GF-D8 (cell line): ENCODE measurements around the gene TFAP2A.

Experiments used
- DNase-seq: peaks from one replicate; lab custom pipeline; 2025; lab: John Stamatoyannopoulos, UW

The TFAP2A gene

DNA sequence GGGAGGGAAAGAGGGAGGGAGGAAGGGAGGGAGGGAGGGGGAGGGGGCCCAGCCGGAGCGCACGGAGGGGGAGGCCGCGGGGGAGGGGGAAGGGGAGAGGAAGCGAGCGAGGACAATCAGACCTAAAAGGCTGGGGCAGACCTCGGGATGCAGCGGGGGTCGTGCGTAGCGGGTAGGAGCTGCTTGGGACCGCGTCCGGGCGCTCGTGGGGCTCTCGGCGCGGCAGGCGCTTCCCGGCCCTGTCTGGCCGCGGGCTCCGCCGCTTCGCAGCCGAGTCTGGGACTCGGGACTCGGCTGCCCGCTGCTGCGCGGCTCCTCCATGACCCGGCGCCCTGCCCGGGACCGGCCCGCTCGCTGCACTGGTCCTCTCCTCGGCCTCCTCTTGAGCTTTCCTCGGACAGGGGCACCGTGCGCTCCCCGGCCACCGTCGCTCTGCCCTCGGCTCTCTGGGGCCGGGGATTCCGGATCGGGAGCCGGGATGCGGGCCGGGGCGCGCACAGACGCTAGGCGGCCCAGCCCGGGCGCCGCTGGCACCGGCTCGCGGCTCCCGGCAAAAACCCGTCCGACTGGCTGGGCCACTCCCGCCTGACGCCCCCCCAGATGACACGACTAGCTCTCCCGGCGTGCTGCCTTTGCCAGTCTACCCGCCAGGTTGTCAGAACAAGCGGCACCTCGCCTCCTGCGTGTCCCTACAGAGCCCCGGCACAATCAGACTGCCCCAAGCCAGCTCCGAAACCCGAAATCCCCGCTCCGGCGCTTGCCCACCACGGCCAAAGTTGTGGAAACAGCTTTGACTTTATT, 2.2 kb downstream of the TFAP2A start:
- no peak for DNase-seq

DNA sequence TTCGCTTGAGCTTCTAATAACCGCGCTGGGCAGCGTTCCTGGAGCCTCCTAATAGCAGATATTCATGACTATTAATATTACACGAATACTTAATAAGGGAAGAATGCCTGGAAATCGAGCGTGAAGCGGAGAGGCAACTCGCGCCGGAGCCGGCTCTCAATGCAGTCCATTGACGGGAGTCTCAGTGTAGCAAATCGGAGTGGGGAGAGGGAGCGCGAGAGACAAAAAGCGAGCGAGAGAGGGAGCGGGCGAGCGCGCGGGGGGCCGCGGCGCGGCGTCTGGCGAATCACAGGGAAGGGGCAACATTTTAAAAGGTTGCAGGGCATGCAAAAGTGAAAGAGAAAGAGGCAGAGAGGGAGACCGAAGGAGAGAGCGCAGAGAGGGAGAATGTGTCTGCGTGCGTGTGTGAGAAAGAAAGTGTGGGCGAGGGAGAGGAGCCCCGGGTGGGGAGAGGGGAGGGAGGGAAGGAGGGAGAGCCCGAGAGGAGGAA, 2.9 kb downstream of the TFAP2A start:
- no peak for DNase-seq

DNA sequence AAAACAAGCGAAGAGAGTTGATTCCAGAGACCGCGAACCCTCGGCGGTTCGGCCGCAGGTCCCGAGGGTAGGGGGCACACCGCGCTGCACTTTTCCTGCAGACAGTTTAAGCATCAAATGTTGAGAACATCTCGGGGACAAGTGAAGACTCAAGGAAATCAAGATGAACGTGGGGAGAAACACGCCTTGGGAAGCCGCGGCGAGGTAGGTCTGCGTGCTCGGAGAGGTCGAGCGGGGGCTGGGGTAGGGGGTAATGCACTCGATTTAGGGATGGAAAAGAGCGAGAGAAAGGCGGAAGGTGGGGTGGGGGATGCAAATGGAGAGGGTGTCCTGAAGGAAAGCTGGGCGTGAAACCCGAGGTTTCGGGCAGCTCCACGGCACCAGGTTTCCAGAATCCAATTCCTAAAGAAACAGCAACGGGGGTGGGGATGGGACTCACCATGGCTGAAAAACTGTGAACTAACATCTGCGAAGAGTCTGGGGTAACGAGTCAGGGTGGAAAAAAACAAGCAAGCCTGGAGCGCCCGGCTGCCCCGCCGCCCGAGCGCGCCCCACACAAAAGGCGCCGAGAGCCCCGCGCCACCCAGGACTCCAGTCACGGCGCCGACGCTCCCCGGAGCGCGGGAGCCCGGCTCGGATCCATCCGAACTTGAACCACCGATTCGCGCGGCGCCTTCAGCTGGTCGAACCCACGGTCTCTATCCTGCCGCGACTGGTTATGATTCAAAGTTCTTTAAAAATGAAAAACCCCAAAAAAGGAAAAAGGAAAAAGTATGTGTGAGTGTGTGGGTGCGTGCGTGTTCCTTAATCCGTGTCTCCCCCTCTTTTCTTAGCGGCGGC, 3.5 kb downstream of the TFAP2A start:
- no peak for DNase-seq

DNA sequence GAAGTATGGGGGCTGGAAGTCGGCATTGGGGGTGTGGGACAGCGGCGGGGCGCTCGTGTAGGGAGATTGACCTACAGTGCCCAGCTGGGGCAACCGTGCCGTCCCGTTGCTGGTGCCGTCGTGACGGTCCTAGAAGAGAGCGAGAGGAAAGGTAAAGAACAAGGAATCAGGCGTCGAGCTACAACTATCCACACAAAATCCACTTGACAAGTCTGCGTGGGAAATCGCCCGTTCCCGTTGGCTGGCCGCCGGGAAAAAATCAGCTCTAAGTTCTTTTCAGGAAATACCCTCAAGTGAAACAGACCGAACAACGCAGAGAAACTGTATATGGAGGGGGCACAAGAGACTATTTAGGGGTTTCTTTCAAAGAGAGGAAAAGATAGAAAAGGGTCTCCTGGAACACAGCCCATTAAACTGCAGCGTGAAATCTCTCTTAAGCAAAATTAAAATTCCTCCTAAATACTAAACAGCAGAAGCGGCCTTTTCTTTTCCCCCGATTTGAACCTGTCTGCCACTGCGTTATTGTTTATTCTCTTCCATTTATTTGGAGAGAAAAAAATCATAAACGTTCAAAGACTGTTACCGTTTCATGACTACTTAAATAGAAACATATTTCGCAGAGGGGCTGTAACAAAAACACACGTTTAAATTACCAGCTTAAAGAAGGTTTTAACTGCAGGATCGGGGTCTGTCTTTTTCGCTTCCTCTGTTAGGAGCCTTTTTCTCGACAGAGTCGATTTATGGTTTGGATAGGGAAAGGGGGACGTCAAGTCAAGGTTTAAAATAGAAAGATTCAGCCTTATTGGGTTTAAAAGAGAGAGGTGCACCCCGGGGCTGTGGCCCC, 4.4 kb downstream of the TFAP2A start:
- no peak for DNase-seq

DNA sequence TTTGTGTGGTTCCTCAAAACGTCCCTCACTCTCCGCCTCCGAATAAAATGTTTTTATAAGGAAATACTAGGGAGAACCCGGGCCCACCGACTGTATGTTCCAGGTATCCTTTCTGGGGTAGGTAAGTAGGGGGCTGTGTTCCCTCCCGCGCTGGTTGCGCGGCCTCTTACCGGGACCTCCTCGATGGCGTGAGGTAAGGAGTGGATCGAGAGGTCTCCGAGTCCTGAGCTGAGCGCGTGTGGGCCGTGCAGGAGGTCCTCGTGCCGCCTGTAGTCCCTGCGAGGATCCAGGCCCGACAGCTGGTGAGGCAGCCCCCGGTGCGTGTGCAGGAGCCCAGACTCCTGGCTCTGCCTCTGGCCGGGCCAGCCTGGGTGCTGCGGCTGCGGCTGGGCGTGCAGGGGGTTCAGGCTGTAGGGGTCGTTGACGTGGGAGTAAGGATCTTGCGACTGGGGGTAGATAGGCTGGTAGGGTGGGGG, 5.1 kb downstream of the TFAP2A start:
- no peak for DNase-seq

DNA sequence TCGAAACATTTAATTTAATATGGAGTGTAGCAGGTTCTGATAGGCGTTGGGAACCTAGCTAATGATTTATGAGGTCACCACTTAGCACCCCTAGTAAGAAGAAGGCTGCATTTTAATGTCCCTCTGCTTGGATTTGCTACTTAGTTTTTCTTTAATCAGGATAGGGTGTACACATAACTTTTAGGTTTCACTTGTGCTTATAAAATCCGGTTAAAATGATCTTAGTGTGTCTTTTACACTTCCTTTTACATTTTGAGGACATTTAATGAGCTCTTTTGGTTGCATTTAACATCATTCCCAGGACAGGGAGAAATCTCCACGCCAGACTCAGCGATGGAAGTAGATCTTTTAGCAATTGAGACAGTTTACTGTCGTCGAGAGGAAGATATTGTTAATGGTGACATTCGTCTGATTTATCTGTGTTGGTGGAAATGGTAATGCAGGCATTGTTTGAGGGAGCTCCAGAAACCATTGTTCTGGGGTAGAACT, 5.6 kb downstream of the TFAP2A start:
- DNase-seq = no peak

DNA sequence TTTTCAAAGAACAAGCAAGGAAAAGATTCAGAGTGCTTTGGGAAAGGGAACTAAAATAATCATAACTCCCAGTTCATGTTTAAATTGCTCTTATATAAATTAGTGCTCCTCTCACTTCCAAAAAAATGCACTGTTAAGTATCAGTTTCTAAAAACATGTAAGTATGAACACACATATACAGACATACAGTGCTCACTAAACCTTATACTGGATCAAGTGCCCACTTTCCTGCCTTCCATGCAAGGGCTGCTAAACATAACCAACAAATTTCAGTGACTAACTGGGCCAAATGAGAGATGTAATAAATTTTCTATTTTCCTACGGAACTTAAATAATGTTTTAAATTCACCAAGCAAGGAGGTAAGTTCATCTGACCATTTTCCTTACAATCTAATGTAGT, 6.4 kb downstream of the TFAP2A start:
- no peak for DNase-seq

DNA sequence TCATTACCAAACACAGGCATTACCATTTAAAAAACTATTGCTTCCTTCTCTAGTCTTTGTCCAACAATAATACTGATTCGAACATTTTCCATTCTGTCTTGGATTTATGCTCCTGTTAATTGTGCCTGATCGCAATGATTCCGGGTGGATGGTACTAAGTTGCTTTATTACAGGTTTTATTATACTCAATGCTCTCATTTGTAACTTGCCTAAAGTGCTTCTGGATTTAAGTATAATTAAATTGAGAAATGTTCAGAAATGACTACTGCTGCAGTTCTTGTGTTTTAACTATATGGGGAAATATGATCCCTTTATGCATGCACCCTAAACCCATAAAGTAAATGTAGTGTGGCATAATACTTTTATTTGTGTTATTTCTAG, 7.2 kb downstream of the TFAP2A start:
- DNase-seq = no peak

DNA sequence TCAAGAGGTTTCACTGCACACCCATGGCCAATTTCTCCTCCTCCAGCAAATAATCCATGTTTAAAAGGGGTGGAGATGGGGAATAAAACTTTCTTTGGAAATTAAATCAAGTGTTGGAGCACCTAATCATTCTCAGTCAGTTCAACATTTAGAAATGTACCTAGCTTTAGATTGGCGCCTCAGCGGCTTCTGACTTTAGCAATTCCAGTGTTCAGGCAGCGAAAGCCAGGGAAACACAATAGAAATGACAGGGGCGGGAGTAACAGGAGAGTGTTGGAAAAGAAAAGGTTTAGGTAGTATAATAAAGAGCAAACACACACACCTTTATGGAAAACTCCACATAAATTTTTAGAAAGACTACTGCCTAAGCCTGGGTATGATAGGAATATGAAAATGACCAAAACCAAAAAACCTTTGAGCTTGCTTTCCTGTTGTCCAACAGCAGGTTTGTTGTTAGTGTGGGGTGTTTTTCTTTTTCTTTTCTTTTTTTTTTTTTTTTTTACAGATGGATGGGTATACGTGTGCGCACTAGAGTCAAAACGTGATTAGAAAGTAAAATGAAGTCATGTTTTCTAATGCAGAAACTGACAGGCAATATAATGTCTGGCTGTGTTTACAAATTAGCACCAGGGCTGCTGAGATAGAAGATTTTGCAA, 7.7 kb downstream of the TFAP2A start:
- DNase-seq = no peak

DNA sequence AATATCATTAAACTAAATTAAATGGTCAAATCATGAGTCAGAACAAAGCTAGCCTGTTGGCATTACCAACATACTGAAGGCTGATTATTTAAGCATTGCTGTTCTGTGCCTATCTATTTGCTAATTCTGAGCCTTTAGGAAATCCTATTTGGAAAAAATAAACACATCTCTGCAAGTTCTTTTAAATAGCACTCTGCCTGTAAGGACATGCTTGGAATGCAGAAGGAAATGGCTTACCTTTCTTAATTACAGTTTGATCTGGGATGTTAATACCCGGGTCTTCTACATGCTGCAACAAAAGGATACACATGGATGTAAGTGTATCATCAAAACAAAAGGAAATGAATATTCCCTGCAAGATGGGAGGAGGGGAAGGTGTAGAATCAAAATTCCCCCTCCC, 8.3 kb downstream of the TFAP2A start:
- no peak for DNase-seq

DNA sequence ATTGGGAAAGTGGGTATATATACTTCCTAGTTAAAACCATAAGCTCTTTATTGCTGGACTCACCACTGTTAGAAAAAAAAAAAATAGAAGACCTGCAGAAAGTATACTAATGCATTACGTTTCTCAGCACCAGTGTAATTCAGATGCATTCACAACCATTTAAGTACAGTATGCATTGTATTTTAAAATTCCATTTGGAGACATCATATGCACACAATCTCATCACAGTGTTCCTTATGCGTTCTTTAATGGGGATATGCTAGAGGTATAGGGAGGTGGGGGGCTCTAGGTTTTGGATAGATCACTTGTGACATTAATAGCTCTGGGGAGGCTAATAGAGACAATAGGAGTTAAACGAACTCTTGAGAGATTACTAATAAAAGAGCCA, 9.4 kb downstream of the TFAP2A start:
- DNase-seq = no peak

DNA sequence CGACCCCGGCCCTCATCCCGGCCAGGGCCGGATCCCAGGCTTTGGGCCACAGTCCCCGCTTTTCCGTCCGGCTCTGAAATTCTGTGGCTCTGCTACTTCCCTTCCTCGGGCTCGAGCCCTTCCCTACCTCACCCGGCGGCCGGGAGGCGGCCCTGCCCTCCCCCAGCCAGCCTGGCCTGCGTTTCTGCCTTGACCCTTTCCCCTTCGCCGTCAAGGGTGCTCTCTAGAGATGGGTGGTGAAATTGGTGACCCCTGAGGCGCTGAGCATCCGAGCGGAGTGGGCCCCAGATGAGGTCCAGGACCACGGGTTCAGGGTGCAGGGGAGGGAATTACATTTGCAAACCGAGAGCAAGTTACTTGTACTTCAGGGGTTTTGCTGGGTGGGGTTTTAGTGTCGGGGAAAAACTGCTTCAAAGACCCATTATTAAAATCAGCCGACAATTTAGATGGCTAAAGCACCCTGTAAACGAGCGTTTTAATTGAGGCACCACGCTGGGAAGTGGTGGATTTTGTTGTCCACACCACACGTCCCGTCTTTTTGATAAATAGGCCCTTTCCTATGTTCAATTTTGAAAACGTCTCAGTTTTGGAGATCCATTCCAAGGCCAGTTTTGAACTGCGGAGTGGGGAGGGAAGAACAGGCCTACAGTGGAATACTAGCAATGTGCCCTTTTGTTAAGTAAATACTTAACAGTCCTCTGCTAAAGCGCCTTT, 9.9 kb downstream of the TFAP2A start:
- DNase-seq = no peak

DNA sequence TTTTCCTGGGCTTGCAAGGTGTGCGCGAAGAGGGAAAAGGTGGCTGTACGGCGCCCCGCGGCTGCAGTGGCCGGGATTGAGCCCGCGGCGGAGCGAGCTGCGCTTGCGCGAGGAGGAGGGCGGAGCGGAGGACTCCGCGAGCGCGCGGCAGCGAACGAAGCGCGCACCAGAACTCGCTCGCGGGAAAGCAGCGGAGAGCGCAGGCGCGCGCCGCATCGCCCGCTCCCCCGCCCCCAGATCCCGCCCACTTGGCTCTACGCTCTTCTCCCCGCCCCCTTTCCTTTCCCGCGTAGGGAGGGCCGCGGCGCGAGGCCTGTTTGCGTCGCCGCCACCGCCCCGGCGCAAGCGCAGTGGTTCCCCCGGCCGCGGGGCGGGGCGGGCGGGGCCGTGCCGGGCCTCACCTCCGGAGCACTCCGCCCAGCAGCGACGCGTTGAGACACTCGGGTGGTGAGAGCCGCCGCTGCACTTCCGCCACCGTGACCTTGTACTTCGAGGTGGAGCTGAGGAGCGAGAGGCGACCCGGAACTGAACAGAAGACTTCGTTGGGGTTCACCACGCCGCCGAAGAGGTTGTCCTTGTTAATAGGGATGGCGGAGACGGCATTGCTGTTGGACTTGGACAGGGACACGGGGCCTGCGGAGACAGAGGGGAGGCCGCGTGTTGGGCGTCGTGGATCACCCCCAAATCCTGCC, 10.6 kb downstream of the TFAP2A start:
- DNase-seq = peak; percentile 75

DNA sequence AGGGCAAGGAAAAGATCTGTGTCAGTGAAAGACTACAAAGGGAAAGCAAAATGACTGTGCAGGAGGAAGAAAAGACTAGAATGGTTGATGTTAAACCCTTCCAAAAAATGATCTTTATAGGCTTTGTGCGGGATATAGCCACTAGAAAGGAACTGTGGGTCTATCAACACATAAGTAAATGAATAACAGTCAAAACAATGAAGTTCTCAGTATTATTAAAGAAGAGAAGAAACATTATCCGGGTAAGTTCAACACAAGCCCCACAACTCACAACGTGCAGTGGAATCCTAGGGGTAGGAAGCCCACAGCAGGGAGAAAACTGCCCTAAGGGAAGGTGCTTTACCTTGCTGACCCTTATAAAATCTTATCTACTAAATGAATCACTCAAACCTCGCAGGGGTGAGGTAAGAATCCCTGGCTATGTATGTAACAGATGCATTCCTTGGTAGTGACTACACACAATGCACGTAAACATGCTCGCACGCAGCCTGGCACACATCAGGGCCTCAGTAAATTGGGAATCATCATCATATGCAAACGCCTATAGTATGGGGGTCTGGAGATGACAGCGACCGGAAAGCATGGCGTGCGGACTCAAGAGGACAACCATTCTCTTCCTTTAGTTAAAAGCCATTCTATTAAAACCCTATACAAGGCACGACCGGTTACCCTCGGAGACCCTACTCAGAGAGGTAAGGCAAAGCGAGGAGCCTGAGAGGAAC, 11.3 kb downstream of the TFAP2A start:
- DNase-seq = no peak

DNA sequence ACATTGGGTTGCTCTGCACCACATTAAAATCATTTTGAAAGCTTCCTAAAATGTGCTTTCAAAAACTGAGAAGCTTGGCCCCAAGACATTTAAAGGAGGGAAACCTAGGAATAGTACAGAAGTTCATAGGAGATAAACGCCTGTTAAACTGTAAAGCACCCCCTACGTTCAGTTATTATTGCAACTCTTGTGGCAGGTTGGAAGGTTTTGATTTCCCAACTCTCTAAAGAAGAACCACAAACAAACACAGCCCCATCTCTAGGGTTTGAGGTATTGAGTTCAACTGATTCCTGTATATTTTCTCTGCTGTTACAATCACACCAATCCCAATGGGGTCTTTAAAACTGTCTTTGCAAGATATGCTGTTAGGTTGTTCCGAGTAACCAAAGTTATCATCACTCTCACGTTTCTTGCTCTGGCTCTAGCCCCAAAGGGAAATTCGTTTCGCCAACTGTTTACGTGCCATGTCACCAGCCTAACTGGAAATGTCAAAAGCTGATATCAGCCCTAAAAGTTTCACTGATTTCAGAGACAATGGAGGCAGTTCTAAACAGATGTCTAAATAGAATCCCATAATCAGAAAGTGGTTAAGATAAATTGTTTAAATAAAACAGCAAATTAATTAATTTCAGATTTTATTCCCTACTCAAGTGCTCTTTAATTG, 12.1 kb downstream of the TFAP2A start:
- DNase-seq = peak; percentile 1

DNA sequence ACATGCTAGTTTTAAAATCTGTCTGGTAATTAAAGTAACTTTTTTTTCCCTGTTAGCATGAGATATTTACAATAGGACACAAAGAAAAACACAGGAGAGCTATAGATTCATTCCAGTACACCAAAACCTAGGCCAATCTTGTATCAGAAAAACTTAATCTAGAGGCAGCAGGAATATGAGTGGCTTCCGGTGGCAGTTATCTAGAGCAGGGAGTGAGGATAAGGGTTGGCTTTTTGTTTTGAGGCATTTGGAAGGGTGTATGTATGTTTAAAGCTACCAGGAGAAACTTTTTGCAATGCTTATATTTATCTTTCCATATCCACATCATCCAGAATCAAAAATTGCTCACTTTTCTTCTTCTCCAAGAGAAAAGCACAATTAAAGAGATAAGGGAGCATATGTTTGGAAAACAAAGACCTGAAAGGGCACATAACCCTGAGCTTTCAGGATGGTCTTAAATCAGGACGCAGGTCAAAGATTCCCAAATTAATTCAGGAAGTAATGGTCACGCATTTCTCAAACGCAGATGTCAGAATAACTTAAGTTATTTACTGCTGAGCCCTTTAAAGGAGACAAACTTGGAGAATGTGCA, 13.1 kb downstream of the TFAP2A start:
- DNase-seq = no peak

DNA sequence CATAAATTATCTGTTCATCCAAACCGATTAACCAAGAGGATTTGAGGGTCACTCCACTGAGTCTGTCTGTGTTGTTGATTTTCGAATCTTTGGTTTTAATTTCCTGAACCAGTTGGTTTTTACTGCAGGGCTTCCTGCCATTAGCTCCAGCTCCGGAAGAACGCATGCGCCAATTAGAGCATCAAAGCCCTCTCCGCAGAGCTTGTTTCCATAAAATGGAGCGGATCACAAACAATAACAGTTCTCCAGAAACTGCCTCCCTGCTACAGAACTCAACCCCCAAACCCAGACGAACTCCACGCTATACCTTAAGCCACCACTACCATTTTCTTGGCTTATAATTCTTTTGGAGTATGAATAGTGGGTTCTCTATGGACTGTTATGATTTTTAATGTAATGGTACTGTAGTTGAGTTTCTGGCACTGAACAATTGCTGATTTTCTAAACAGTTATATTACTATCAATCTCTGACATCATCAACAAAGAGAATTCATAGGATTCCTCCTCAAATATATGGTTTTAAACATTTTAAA, 13.8 kb downstream of the TFAP2A start:
- no peak for DNase-seq

DNA sequence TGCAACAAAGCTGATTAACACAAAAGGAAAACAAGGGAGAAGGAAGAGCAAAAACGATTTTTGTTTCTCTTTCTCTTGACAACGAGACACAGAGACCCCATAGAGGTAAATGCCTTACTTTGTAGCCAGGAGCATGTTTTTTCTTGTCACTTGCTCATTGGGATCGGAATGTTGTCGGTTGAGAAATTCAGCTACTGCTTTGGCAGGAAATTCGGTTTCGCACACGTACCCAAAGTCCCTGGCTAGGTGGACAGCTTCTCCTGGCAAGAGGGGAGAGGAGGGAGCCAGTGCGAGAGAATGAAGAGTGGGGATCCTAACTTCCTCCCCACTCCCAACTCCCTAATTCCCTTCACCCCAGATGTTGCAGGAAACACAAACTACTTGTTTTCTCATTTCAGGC, 14.5 kb downstream of the TFAP2A start:
- DNase-seq = no peak
